Fibroblast of villous mesenchyme (primary cell): ENCODE results near the gene PHGDH. TPM values are rescaled to one million over a fixed set of nuclear protein-coding genes. Genes with fewer than 3 reads are reported as not detected.

Experiments
- DNase-seq: peaks from one replicate; pipeline ENCODE4 v3.0.0-alpha.2; 2010; ENCODE audit warnings: low read depth
- H3K4me3 ChIP-seq: 2 replicates; pipeline ENCODE4 v1.5.1; 2011; ENCODE audit warnings: low read depth, mild to moderate bottlenecking, low read length
- total RNA-seq: library from RNA; depleted of rRNA; stranded (reverse); fragments of >200 nt; gene quantifications from 2 replicates; pipeline ENCODE4 v1.2.3, GENCODE V29; 2012
- TF ChIP-seq, protein P1 (sequence below): IDR thresholded peaks from 2 replicates; pipeline ENCODE4 v1.5.1; 2012; ENCODE audit warnings: low read depth, mild to moderate bottlenecking, low read length; ENCODE audit not compliant: insufficient read depth

PHGDH gene
- total RNA-seq, 1 donor: 80.7 TPM

- TF ChIP-seq, protein P1, sequence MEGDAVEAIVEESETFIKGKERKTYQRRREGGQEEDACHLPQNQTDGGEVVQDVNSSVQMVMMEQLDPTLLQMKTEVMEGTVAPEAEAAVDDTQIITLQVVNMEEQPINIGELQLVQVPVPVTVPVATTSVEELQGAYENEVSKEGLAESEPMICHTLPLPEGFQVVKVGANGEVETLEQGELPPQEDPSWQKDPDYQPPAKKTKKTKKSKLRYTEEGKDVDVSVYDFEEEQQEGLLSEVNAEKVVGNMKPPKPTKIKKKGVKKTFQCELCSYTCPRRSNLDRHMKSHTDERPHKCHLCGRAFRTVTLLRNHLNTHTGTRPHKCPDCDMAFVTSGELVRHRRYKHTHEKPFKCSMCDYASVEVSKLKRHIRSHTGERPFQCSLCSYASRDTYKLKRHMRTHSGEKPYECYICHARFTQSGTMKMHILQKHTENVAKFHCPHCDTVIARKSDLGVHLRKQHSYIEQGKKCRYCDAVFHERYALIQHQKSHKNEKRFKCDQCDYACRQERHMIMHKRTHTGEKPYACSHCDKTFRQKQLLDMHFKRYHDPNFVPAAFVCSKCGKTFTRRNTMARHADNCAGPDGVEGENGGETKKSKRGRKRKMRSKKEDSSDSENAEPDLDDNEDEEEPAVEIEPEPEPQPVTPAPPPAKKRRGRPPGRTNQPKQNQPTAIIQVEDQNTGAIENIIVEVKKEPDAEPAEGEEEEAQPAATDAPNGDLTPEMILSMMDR: no peak
- H3K4me3 ChIP-seq: no peak overlapping the region
- DNase-seq: no peak
Observed at GRCh38 chr1:119680723-119681122, 31.0 kb upstream of the PHGDH start.

DNA sequence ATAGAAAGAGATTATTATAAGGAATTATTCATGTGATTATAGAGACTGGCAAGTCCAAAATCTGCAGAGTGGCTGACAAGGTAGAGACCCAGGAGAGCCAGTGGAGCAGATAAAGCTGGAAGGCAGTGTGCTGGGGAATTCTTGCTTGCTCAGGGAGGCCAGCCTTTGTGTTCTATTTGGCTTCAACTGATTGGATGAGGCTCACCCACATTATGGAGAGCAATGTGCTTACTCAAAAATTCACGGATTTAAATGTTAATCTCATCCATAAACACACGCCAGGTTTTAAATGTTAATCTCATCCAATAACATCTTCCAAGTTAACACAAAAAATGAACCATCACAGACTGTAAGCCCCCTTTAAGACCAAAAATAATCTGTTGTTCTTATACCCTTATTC, 30.2 kb upstream of the PHGDH start:
- H3K4me3 ChIP-seq: no peak overlapping the region
- TF ChIP-seq, protein P1: no peak
- no peak for DNase-seq

DNA sequence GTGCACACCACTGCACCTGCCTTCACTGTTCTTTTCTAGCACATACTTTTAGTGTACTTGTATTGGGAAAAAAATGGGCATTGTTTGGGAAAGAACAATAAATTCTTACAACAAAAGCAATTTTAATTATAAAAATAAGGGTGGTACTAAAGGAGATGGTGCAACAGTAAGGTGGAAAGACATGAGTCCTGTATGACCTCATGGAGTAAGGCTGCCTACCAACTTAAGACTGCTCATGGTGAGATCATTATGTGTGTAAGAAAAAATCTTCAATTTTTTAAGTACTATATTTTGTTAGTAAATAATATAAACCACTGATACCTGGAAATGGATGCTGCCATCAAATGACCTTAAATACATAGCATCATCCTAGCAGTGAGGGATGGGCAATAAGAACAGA, 29.6 kb upstream of the PHGDH start:
- TF ChIP-seq, protein P1: no peak
- no peak for DNase-seq
- no peak overlapping the region for H3K4me3 ChIP-seq

DNA sequence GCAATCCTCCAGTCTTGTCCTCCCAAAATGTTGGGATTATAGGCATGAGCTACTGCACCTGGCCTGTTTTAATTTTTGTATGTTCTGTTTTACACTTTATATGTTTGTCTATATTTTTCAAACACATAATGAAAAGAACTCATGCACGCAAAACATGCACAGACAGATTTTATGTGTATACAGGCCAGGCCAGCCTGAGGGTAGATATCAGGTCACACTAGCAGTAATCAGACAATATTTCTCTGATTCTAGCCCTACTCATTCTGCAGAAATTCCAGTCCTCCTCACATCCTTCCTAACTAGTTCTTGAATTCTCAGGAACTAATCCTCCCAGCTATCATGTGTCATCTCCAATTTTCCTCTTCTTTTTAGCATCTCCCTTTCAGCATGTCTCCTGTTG, 27.8 kb upstream of the PHGDH start:
- no peak for DNase-seq
- TF ChIP-seq, protein P1: no peak
- no peak overlapping the region for H3K4me3 ChIP-seq

GRCh38 chr1:119686661-119687060, 25.1 kb upstream of the PHGDH start:
- DNase-seq: no peak
- TF ChIP-seq, protein P1: no peak
- no peak overlapping the region for H3K4me3 ChIP-seq

DNA sequence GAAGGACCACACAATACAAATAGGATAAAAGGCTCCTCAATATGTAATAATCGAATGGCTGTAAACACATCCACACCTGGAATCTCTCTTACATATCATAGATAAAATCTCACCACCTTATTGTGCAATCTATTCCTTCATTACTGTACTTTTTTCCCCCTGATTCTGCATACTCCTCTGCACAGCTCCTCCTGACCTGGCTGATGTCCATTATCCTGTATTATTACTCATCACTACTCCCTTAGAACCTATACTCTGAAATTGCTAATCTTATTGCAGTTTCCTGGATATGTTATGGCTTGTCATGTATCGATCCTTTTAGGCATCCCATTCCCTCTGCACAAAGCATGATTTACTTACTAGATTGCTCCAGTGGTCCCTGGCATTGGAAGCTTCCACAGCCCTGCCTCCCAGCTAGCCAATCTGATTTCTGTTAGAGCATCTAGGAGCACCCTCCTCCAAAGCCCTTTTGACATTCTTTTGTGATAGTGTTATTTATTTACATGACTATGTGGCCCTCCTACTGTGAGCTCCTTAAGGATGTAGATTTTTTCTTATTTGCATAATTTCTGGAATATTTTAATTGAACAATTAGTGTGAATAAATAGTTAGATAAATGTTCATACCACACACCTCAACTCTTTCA, 24.2 kb upstream of the PHGDH start:
- TF ChIP-seq, protein P1: no peak
- H3K4me3 ChIP-seq: no peak overlapping the region
- DNase-seq: no peak

DNA sequence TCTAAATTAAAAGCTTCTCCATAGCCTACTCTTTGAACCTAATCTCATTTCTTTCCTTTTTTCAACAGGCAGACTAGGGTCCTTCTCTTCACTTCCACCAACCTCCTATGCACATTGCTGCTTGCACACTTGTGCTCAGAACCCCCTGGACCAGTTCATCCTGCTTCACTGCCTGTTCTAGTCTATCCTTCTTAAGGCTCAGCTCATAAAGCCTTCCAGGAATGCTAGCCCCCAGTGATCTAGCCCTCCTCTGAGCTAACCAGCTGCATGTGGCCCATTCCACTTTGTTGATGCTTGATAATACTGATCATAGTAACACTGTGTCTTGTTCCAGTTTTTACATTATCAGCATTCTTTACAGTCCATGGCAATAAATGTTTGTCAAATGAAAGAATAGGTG, 22.9 kb upstream of the PHGDH start:
- no peak overlapping the region for H3K4me3 ChIP-seq
- TF ChIP-seq, protein P1: no peak
- DNase-seq: no peak
